ENCODE measurements around the gene OLIG1.

OLIG1 gene

DNA sequence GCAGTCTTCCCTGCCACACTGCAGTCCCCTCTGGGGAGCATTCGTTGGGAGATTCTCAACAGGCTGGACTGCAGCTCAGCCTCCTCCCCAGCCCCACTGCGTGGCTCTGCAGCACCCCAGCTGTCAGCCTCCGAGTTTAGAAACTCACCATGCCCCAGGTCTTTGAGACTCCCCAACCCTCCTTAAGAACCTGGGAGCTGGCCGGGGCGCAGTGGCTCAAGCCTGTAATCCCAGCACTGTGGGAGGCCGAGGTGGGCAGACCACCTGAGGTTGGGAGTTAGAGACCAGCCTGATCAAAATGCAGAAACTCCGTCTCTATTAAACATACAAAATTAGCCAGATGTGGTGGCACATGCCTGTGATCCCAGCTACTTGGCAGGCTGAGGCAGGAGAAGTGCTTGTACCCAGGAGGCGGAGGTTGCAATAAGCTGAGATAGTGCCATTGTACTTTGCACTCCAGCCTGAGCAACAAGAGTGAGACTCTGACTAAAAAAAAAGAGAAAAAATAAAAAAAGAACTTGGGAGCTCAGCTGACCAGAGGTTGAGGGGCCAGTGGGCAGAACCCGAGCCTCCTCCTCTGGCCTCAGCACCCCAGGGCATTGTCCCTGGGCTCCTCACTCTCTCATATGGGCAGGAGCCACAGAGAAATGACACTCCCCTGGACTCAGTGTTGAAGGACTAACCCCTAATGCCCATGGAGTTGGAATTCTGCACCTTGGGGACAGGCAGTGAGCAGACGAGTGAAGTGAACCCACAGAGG, 38.6 kb upstream of the OLIG1 start:
- H3K9me3 ChIP-seq (ENCODE audit: control insufficient read depth, low read length) = no peaks in the 10 kb centered on the region
- WGBS, 2 experiments = 24 to 26% methylated on average over 10 of the region's 10 CpGs
- H3K27ac ChIP-seq (ENCODE audit: insufficient read depth, low read depth, low read length, poor library complexity, severe bottlenecking) = no peak overlapping the region
- H3K4me1 ChIP-seq (ENCODE audit: control insufficient read depth, insufficient read depth, low read length) = no peaks in the 10 kb centered on the region
- no peaks in the 10 kb centered on the region for H3K36me3 ChIP-seq (ENCODE audit: control insufficient read depth, insufficient read depth, low read length)
- peaks cover 97% of the 10 kb centered on the region for H3K27me3 ChIP-seq (ENCODE audit: control insufficient read depth, insufficient read depth, low read length, poor library complexity, severe bottlenecking)
- no peak overlapping the region for H3K4me3 ChIP-seq (ENCODE audit: insufficient read depth, low read depth, low read length)

DNA sequence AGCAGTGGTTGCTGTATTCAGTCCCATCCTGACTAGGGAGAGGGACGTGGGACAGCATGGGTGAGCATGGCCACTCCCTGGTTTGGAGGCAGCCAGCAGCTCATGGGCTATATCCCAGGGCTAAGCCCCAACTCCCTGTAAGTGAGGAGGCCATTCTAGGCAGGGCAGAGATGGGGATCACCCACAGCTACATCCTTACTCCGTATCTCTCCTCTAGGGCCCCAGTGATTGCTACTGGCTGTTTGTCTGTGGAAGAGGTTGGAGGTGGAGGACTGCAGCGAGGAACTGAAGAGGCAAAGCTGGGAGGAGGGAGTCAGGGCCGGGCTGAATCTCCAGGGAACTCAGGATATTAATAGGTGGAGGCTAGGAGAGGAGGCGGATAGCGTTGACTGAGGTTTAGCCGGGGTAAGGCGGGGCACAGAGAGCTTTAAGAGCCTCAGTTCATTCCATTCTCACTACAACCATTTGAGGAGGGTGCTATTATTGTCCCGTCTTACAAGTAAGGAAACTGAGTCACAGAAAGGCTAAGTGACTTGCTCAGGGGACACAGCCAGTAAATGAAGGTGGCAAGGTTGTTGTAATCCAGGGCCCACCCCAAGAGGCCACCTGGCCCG, 37.4 kb upstream of the OLIG1 start:
- Histone ChIP-seq H3K4me1 (ENCODE audit: control insufficient read depth, insufficient read depth, low read length) (no peaks in the 10 kb centered on the region), H3K27ac (ENCODE audit: insufficient read depth, low read depth, low read length, poor library complexity, severe bottlenecking) (no peak overlapping the region)
- 34 to 36% methylated on average over 9 to 10 of the region's 10 CpGs for WGBS, 2 experiments

DNA sequence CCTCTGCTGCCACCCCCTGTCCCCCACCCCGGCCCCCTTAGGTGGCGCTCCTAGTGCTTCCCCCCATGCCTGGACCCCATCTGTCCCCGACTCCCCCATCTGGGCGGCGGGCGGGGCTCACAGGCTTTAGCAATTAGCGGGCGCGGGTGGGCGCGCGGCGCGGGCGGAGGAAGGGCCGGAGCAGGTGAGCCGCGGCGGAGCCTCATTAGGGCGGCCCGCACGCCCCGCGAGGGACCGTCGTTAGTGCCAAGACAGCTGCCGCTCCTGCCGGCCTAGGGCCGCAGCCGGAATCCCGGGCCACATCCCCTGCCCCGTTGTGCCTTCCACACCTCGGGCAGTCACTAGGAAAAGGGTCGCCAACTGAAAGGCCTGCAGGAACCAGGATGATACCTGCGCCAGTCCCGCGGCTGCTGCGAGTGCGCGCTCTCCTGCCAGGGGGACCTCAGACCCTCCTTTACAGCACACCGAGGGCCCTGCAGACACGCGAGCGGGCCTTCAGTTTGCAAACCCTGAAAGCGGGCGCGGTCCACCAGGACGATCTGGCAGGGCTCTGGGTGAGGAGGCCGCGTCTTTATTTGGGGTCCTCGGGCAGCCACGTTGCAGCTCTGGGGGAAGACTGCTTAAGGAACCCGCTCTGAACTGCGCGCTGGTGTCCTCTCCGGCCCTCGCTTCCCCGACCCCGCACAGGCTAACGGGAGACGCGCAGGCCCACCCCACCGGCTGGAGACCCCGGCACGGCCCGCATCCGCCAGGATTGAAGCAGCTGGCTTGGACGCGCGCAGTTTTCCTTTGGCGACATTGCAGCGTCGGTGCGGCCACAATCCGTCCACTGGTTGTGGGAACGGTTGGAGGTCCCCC, 36.6 kb upstream of the OLIG1 start:
- Histone ChIP-seq H3K4me3 (ENCODE audit: insufficient read depth, low read depth, low read length) (peak overlapping the region; percentile 5), H3K27ac (ENCODE audit: insufficient read depth, low read depth, low read length, poor library complexity, severe bottlenecking) (no peak overlapping the region), H3K36me3 (ENCODE audit: control insufficient read depth, insufficient read depth, low read length) (no peaks in the 10 kb centered on the region), H3K4me1 (ENCODE audit: control insufficient read depth, insufficient read depth, low read length) (no peaks in the 10 kb centered on the region), H3K27me3 (ENCODE audit: control insufficient read depth, insufficient read depth, low read length, poor library complexity, severe bottlenecking) (peaks cover 93% of the 10 kb centered on the region), H3K9me3 (ENCODE audit: control insufficient read depth, low read length) (no peaks in the 10 kb centered on the region)
- whole genome bisulfite sequencing, 2 experiments = 10 to 14% methylated on average over 75 to 76 of the region's 76 CpGs

More for the DNA sequence above, 37.4 kb upstream of the OLIG1 start:
- H3K36me3 ChIP-seq (ENCODE audit: control insufficient read depth, insufficient read depth, low read length) = no peaks in the 10 kb centered on the region
- H3K4me3 ChIP-seq (ENCODE audit: insufficient read depth, low read depth, low read length) = no peak overlapping the region
- peaks cover 96% of the 10 kb centered on the region for H3K27me3 ChIP-seq (ENCODE audit: control insufficient read depth, insufficient read depth, low read length, poor library complexity, severe bottlenecking)
- no peaks in the 10 kb centered on the region for H3K9me3 ChIP-seq (ENCODE audit: control insufficient read depth, low read length)

- no peaks in the 10 kb centered on the region for H3K4me1 ChIP-seq (ENCODE audit: control insufficient read depth, insufficient read depth, low read length)
- H3K27me3 ChIP-seq (ENCODE audit: control insufficient read depth, insufficient read depth, low read length, poor library complexity, severe bottlenecking) = peaks cover 87% of the 10 kb centered on the region
- no peak overlapping the region for H3K4me3 ChIP-seq (ENCODE audit: insufficient read depth, low read depth, low read length)
- no peaks in the 10 kb centered on the region for H3K36me3 ChIP-seq (ENCODE audit: control insufficient read depth, insufficient read depth, low read length)
- no peaks in the 10 kb centered on the region for H3K9me3 ChIP-seq (ENCODE audit: control insufficient read depth, low read length)
- 57 to 61% methylated on average over 20 of the region's 20 CpGs for WGBS, 2 experiments
- no peak overlapping the region for H3K27ac ChIP-seq (ENCODE audit: insufficient read depth, low read depth, low read length, poor library complexity, severe bottlenecking)
Measured at GRCh38 chr21:33033961-33034413, 36.0 kb upstream of the OLIG1 start.

GRCh38 chr21:33035147-33035546, 34.8 kb upstream of the OLIG1 start:
- Histone ChIP-seq H3K9me3 (ENCODE audit: control insufficient read depth, low read length) (no peaks in the 10 kb centered on the region), H3K4me1 (ENCODE audit: control insufficient read depth, insufficient read depth, low read length) (no peaks in the 10 kb centered on the region), H3K27ac (ENCODE audit: insufficient read depth, low read depth, low read length, poor library complexity, severe bottlenecking) (no peak overlapping the region), H3K4me3 (ENCODE audit: insufficient read depth, low read depth, low read length) (no peak overlapping the region), H3K27me3 (ENCODE audit: control insufficient read depth, insufficient read depth, low read length, poor library complexity, severe bottlenecking) (peaks cover 75% of the 10 kb centered on the region), H3K36me3 (ENCODE audit: control insufficient read depth, insufficient read depth, low read length) (no peaks in the 10 kb centered on the region)
- 66 to 68% methylated on average over 1 of the region's 1 CpG for WGBS, 2 experiments

DNA sequence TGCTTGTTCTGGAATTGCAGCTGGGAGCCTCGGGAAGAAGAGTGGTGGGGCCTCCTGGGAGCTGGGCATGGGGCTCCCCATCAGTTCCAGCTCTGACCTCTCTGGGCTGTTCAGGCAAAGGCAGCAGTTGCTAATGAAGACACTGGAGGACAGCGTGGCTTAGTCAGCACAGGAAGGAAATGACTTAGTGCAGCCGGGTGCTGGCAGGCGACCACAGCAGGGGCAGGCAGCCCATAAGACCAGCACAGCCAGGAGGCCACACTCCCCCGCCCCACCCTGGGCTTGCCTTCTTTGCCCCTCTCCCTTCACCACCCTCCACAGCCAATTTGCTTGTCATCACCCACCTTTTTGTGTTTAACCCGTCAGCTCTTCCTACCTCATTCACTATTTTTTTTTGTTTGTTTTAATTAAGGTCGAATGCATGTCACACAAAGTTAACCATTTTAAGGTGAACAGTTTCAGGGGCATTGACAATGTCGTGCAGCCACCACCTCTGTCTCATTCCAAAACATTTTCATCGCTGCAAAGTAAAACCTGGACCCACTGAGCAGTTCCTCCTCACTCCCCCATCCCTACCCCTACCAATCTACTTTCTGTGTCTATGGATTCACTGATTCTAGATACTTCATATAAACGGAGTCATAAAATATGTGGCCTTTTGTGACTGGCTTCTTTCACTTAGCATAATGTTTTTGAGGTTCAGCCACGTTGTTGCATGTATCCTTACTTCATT, 33.3 kb upstream of the OLIG1 start:
- no peak overlapping the region for H3K27ac ChIP-seq (ENCODE audit: insufficient read depth, low read depth, low read length, poor library complexity, severe bottlenecking)
- no peak overlapping the region for H3K4me3 ChIP-seq (ENCODE audit: insufficient read depth, low read depth, low read length)
- no peaks in the 10 kb centered on the region for H3K36me3 ChIP-seq (ENCODE audit: control insufficient read depth, insufficient read depth, low read length)
- 41 to 43% methylated on average over 11 of the region's 11 CpGs for WGBS, 2 experiments
- H3K9me3 ChIP-seq (ENCODE audit: control insufficient read depth, low read length) = no peaks in the 10 kb centered on the region
- H3K27me3 ChIP-seq (ENCODE audit: control insufficient read depth, insufficient read depth, low read length, poor library complexity, severe bottlenecking) = peaks cover 66% of the 10 kb centered on the region
- H3K4me1 ChIP-seq (ENCODE audit: control insufficient read depth, insufficient read depth, low read length) = no peaks in the 10 kb centered on the region

- 82 to 88% methylated on average over 3 of the region's 3 CpGs for WGBS, 2 experiments
- Histone ChIP-seq H3K36me3 (ENCODE audit: control insufficient read depth, insufficient read depth, low read length) (no peaks in the 10 kb centered on the region), H3K27me3 (ENCODE audit: control insufficient read depth, insufficient read depth, low read length, poor library complexity, severe bottlenecking) (peaks cover 64% of the 10 kb centered on the region), H3K4me3 (ENCODE audit: insufficient read depth, low read depth, low read length) (no peak overlapping the region), H3K27ac (ENCODE audit: insufficient read depth, low read depth, low read length, poor library complexity, severe bottlenecking) (no peak overlapping the region), H3K4me1 (ENCODE audit: control insufficient read depth, insufficient read depth, low read length) (no peaks in the 10 kb centered on the region), H3K9me3 (ENCODE audit: control insufficient read depth, low read length) (no peaks in the 10 kb centered on the region)
Measured at GRCh38 chr21:33037501-33037900, 32.4 kb upstream of the OLIG1 start.

DNA sequence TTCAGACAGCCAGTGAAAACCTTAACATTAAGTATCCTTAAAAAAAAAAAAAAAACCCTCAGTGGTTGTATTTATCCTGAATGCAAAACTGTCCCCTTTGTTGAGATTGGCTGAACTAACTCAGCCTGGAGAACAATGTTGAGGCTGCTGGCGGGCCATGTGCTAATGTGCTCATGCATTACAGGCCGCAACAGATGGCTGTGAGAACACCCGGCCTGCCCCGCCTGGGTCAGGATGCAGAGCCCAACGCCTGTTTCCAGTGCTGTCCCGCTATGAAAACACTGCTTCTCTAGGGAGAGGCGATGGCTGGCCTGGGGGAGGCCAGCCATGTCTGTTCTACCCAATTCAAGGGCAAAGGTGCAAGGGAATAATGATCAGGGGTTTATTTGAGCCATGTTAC, 30.4 kb upstream of the OLIG1 start:
- Histone ChIP-seq H3K4me1 (ENCODE audit: control insufficient read depth, insufficient read depth, low read length) (no peaks in the 10 kb centered on the region), H3K4me3 (ENCODE audit: insufficient read depth, low read depth, low read length) (no peak overlapping the region), H3K27ac (ENCODE audit: insufficient read depth, low read depth, low read length, poor library complexity, severe bottlenecking) (no peak overlapping the region), H3K36me3 (ENCODE audit: control insufficient read depth, insufficient read depth, low read length) (no peaks in the 10 kb centered on the region), H3K27me3 (ENCODE audit: control insufficient read depth, insufficient read depth, low read length, poor library complexity, severe bottlenecking) (peaks cover 54% of the 10 kb centered on the region), H3K9me3 (ENCODE audit: control insufficient read depth, low read length) (no peaks in the 10 kb centered on the region)
- WGBS, 2 experiments = 49 to 63% methylated on average over 7 of the region's 7 CpGs

DNA sequence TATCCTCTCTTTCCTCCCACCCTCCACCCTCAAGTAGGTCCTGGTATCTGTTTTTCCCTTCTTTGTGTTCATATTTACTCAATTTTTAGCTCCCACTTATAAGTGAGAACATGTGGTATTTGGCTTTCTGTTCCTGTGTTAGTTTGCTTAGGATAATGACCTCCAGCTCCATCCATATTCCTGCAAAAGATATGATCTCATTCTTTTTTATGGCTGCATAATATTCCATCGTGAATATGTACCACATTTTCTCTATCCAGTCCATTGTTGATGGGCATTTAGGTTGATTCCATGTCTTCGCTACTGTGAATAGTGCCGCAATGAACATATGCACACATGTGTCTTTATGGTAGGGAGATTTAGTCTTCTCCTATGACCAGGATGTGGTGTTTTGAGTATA, 29.7 kb upstream of the OLIG1 start:
- 93 to 98% methylated on average over 3 of the region's 3 CpGs for WGBS, 2 experiments
- Histone ChIP-seq H3K4me1 (ENCODE audit: control insufficient read depth, insufficient read depth, low read length) (no peaks in the 10 kb centered on the region), H3K36me3 (ENCODE audit: control insufficient read depth, insufficient read depth, low read length) (no peaks in the 10 kb centered on the region), H3K4me3 (ENCODE audit: insufficient read depth, low read depth, low read length) (no peak overlapping the region), H3K9me3 (ENCODE audit: control insufficient read depth, low read length) (no peaks in the 10 kb centered on the region), H3K27ac (ENCODE audit: insufficient read depth, low read depth, low read length, poor library complexity, severe bottlenecking) (no peak overlapping the region), H3K27me3 (ENCODE audit: control insufficient read depth, insufficient read depth, low read length, poor library complexity, severe bottlenecking) (peaks cover 47% of the 10 kb centered on the region)
